ENCODE measurements around the gene TMEM151A.

The TMEM151A gene

DNA sequence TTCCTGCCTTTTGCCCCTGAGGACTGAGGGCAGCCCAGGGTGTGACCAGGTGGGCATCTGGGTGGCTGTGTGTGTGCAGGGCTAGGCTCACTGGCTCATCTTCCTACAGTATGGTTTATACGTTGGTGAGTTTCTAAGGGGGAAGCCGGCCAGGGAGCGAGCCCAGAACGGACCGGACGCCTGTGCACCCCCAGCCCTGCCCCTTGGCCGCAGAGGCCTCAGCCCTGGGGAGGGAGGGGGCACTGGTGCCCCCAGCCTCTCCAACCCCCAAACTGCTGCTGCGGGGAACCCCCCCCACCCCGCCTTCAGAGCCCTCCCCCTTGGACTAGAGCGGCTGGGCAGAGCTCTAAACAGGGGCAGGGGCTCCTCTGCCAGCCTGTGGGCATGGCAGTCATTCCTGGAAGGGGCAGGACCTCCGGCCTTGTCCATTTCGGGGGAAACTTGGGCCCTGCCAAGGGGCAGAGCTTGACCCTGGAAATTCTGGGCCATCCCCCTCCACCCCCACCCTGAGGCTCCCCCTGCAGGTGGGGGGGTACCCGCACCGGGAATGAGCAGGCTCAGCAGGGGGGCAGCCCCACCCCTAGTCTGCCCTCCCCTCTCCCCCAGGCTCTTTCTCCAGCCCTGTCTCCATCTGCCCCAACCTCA is 8.1 kb upstream of the TMEM151A start:
- DNase-seq, result no peak

DNA sequence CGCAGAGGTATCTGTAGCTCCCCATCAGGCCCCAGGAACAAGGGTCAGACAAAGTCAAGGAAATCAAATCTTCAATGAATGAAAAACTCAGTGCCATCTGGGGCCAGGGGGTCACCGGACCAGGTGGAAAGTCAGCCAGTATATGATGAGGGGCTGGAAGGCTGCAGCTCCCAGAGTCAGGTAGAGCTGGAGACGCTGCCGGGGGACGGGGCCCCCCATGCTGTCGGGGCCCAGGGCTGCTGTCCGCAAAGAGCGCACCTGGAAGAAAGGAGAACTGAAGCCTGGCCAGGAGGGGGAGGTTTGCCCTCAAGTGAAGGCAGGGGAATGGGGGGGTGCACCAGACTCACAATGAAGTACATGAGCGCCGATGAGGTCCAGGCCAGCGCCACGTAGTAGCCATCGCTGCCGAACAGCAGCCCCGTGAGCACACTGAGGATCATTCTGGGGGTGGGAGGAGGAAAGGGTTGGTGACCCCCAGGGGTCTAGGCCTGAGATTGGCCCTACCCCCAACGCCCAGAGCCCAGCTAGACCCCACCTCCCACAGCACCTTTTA is 7.1 kb upstream of the TMEM151A start:
- peak; percentile 27 for DNase-seq

DNA sequence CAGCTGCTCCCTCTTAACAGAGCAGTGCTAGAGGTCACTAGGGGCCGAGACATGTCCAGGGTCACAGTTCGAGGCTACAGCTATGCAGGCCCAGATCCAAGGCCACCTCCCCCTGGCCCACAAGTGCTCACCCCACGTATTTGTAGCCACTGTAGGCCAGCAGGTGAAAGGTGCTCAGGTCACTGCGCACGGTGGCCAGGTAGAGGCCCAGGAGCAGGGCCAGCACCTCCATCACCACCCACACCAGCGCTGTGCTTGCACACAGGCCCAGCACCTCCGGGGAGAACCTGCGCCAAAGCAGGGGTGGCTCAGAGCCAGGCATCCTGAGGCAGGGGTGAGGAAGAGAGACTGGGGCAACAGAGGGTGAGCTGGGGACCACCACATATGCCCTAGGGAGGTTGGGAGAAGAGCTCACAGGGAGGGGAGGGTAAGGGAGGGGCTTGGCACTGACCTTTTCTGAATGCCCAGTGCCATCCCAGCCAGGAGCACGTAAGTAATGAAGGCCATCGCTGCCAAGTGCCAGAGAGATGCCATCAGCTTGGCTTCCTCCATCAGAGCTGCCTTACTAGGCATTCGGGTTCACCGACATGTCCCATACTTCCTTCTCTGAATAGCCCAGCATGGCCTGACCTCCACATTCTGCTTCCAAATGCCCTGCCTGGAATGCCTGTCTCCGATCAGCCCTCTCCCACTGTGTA is 6.3 kb upstream of the TMEM151A start:
- peak; percentile 32 for DNase-seq

DNA sequence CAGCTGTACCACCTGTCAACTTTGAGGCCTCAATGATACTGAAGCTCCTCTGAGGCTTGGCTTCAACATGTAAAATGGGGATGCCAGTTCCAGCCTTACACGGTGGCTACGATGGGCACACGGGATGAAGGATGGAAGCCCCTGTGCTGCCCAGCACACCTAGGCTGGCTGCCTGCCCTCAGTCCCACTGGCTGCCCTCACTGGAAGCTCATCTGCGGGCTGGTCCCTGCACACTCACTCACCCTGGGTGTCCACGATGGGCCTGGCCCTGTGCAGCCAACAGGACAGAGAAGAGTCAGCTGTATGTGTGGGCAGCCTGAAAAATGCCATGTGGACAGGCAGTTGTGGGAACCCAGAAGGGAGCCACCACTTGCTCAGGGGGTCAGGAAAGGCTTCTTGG is 5.0 kb upstream of the TMEM151A start:
- peak; percentile 16 for DNase-seq

DNA sequence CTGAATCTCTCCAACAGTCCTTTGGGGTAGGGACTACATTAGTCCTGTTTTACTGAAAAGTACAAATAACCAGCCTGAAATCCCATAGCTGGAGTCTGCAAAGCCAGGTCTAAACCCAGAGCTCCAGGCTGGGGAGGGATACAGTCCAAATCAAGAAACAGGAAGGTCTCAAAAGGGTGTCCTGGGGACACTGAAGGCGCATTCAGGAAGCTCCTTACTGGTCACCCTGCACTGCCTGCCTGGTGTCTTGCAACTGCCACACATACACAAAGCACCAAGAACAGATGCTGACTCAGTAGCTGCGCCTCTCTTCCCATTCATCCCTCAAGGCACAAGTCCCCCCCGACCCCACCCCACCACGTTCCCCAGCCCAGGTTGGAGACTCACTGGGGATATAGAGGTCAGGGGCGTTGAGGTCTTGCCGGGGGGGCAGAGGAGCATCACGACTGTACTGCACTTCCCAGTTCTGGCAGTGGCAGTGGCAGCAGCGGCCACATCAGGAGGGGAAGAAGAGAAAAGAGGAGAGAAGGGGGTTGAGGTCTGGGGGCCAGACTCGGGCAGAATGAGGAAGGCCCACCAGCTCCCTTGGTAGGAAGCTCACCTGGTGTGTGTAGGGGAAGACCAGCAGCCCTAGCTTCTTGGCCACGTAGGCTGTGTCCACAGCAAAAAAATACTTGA is 4.3 kb upstream of the TMEM151A start:
- DNase-seq, result peak; percentile 29

GRCh38 chr11:66287889-66288670 is 3.6 kb upstream of the TMEM151A start:
- peak; percentile 47 for DNase-seq

GRCh38 chr11:66288671-66289547 is 2.8 kb upstream of the TMEM151A start, which contains the start of gene YIF1A:
Gene YIF1A, minus strand, starts transcription at chr11:66289143. Its CDS starts 158 bp downstream, at chr11:66288985.
- peak; percentile 99 for DNase-seq

DNA sequence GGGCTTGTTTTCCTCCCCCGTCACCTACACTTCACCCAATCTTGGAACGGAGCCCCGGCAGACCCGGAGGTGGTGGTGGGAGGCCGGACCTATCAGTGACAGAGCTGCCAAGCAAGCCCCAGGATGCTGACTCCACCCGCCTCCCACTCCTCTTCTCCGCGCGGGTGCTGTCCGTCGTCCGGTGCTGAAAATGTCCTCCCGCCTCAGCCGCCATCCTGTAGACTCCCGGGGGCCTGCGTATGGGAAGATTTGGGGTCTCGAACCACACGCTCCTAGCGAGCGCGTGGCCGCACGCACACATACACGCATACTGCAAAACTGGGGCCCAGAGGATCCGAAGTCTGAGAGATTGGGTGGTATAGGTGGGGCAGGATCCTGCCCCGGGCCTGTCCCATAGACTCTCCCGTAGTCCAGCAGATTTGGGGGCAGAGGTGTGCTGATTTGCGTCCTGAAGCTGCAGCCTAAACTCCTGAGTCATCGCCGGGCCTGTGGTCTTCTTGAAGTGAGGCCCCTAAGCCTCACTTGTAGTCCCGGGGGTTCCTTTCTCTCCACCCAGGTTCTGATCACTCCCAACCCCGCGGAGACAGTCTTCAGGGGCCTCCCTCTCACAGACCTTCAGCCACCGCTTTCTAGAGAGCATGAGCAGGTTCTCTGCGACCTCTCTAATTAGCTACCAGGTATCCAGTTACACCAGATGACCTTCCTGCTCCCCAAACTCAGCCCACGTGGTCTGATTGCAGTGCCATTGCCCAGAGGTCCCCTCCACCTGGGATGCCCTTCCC is 2.0 kb upstream of the TMEM151A start:
- no peak for DNase-seq

GRCh38 chr11:66290330-66290621 is 1.4 kb upstream of the TMEM151A start:
- no peak for DNase-seq

DNA sequence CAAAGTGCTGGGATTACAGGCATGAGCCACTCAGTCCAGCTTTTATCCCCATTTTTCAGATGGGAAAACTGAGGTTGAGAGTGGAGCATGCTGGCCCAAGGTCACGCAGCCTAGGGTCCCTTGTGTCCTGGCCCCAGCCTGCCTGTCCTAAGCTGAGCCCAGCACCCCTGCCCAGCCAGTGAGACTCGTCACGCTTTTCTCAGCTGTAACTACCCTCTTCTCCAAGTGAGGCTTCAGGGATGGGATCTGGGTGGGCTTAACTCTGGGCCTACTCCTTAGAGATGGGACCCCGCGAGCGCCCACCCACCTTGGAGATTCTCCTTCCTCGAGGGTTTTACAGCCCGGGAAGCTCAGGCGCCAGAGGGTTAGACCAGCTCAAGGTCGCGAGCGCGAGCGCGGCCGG is 390 bp upstream of the TMEM151A start:
- DNase-seq, result peak; percentile 23

GRCh38 chr11:66292543-66293332 is 1.0 kb downstream of the TMEM151A start:
- DNase-seq, result peak; percentile 27

GRCh38 chr11:66293352-66293751 is 1.7 kb downstream of the TMEM151A start:
- DNase-seq, result peak; percentile 38

GRCh38 chr11:66293777-66294625 is 2.3 kb downstream of the TMEM151A start:
- peak; percentile 23 for DNase-seq

GRCh38 chr11:66294626-66295620 is 3.2 kb downstream of the TMEM151A start:
- peak; percentile 22 for DNase-seq

- DNase-seq, result peak; percentile 4
Measured at GRCh38 chr11:66297610-66298009, 5.9 kb downstream of the TMEM151A start.

- DNase-seq, result peak; percentile 8
Measured at GRCh38 chr11:66299186-66299585, 7.5 kb downstream of the TMEM151A start.

DNA sequence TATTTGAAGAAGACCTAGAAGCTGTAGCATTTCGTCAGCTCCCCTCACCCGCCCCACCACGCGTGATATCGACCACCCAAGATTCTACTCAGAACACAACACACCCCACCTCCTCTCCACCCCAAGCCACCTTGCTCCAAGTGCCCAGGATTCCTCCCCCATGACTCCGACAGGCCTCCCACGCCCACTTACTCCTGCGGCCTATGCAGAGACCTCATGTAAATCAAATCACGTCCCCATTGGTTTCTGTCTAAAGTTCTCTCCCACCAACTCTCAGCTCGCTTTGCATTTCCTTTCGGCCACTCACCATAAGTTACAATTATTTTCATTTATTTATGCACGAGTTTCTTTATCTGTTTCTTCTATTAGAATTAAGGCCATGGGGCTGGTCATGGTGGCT is 11.0 kb downstream of the TMEM151A start:
- DNase-seq, result peak; percentile 3

- DNase-seq, result no peak
Measured at GRCh38 chr11:66309475-66309874, 17.8 kb downstream of the TMEM151A start.
